HT-29 (cell line): ENCODE results near the gene EPG5. TPM values are rescaled to one million over a fixed set of nuclear protein-coding genes. Genes with fewer than 3 reads are reported as not detected.
"Not testable (repeated sequence)": the region's sequence is repeated elsewhere in the genome, so short reads cannot be mapped to it uniquely, and the experiment has no call there.

Experiments
- DNase-seq: peaks from one replicate; pipeline ENCODE4 v3.0.0-alpha.2; 2015; ENCODE audit warnings: low spot score
- total RNA-seq: library from RNA; depleted of rRNA; stranded (reverse); fragments of >200 nt; shearing (Covaris generic); gene quantifications from 2 replicates; pipeline ENCODE4 v1.2.3, GENCODE V29; 2014

The EPG5 gene
- total RNA-seq, 1 experiment from 2014 or later, result 6.6 TPM

DNA sequence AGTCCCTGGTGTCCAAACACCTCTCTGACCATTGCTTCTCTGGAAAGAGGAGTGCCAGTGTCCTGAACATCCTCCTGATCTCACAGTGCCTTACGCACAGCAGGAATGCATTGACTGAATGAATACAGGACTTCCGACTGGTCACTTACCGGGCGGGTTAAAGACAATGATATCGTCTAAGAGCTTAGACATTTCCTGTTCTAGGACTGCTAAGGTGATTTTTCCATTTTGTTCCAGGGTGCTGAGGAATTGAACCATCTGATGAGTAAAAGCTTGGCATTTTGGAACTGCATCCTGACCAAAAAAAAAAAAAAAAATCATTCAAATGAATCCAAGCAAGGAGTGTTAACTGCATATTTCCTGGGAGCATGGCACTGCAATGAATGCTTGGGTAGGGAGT lies 101.7 kb downstream of the EPG5 start:
- no peak for DNase-seq

DNA sequence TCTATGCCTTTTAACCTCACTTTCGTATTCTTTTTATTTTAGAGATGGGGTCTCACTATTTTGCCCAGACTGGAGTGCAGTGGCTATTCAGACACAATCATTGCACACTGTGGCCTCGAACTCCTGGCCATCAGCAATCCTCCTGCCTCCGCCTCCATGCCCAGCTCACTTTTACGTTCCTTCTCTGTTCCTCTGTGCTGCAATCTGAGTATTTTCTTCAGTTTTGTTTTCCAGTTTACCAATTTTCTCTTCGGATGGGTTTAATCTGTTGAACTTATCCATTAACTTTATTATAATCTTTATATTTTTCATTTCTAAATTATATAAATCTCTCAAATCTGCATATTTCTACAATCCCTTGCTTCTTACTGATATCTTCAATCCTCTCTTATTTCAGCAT lies 103.0 kb downstream of the EPG5 start:
- no peak for DNase-seq

DNA sequence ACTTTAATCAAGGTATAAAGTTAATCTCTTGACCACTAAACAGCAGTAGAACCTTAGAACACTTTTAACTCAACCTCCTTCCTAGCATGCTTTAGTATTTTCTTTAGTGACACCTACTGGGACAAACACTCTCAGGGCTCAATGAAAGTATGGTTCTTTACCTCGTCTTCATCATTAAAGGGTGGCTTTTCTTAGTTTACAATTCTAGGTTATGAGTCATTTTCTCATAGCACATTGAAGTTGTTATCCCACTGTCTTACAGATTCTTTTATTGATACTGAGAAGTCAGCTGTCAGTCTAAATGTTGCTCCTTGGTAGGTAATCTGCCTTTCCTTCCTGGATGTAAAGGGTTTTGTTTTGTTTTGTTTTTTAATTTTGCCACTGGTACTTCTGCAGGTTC lies 103.7 kb downstream of the EPG5 start:
- DNase-seq, result no peak

DNA sequence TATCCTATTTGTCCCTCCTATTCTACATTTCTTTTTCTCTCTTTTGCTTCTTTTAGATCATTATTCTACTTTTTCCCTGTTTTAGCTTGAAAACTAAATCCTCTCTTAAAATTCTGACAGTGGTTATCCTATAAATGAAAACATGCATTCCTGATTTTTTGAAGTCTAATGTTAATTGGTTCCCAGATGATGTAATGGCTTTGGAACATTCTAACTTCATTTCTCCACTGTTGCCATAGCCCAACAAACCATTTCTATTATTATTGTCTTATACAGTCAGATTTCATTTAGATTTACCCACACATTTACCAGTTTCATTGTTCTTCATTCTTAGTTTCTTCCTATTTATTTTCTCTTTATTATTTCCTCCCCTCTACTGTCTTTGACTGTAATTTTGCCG lies 105.2 kb downstream of the EPG5 start:
- DNase-seq, result no peak

DNA sequence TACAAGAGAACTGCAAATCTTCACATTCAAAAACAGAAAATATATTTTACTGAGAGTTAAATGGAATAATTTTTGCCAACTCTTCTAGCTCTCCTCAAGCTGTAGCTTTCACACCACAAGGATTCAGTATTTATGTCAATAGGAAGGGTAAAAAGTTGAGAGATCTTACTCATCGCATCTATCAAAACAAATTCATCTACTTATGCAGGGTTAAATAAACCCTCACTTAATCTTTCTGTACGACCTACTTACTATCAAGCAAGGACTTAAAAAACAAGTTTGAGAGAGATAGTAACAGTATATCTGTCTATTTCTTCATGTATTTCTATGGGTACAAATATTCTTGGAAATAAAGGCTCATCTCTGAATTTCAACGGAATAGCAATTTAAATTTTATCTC lies 106.2 kb downstream of the EPG5 start:
- DNase-seq, result no peak

DNA sequence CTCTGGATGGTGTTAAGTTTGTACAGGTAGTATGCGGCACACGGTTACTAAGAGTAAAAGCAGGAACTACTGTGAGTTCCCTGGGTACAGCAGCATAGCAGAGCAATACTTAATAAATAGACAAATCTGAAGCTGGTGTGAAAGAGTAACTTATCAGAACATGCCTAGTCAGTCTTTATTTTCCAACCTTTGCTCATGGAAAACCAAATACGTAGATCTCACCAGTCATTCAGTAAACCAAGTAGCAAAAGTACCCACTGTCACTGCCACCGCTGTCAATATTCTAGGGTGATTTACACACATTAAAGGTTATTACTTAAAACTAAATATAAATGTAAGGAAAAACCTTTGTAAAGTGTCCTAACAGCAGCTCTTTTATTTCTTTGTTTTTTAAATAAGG lies 106.6 kb downstream of the EPG5 start:
- DNase-seq, result no peak

DNA sequence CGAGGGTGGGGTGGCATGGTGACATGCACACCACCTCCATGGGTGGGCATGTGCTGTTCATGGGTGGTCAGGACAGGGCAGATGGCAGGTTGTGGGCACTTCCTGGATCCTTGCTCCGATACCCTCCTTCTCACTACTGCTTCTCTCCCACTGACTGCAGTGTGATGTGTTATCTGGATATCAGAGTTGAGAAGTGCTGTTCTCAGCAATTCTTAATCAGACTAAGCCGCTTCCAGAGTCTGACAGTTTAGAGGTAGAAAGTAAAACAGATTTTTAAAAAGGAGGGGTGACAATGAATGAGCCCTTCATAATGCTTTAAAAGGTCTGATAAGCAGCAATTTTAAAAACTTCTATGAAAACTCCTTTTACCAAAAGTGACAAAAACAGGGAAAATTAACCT lies 107.8 kb downstream of the EPG5 start:
- no peak for DNase-seq

DNA sequence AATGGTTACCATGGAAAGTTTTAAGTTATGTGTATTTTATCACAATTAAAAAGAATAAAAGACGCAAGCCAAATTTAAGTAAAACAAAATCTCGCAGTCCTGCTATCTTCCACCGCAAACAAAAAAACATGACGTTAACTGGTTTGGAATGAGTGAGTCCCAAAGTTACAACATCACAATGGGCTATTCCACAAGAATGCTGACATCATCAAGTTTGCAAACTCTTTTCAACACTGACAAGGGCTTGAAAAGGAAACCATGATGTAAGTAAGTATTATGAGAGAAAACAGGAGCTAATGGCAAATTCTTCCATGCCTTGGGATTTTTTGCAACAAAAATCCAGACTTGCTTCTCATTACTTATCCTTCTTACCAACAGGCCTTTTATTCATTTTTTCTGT lies 110.6 kb downstream of the EPG5 start:
- DNase-seq, result no peak

DNA sequence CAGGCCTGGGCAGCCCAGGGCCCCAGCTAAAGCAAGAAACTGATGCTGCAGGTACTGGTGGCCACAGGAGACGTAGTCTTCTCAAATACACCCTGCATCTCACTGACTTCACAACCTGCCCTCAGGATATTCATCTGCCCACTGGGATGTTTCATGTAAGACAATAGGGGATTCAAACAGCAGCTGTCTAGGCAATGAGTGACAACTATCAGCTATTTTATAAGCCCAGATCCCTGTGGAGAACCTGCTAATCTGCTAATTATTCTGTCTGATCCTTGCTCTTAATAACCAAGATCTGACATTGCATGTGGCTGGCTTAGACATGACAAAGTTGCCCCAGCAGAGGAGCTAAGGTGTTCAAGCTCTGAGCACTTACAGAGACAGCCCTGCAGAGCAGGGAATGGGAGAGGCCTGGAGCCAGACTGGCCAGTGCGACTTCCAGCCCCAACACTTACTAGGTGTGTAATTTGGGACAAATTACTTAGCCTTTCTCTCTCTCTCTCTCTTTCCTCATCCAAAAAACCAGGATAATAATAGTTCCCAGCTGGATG lies 113.0 kb downstream of the EPG5 start:
- no peak for DNase-seq

DNA sequence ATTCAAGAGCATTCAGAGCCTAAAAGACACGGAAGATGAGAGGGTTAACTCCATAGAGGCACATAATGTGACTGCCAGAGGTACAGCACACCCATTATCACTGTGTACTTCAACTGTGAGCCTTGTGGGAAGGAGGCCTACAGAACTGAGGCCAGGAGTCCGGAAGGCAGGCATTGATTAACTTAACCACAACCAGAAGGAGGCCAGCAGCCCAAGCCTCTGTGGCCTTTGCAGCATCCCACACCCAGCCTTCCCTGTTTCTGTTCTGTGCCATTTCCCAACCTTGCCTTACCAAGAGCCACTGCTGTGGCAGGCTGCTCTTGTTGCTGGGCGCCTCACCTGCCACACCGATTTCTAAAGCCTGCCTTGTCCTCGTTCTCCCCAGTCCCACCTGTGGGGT lies 114.5 kb downstream of the EPG5 start:
- no peak for DNase-seq

DNA sequence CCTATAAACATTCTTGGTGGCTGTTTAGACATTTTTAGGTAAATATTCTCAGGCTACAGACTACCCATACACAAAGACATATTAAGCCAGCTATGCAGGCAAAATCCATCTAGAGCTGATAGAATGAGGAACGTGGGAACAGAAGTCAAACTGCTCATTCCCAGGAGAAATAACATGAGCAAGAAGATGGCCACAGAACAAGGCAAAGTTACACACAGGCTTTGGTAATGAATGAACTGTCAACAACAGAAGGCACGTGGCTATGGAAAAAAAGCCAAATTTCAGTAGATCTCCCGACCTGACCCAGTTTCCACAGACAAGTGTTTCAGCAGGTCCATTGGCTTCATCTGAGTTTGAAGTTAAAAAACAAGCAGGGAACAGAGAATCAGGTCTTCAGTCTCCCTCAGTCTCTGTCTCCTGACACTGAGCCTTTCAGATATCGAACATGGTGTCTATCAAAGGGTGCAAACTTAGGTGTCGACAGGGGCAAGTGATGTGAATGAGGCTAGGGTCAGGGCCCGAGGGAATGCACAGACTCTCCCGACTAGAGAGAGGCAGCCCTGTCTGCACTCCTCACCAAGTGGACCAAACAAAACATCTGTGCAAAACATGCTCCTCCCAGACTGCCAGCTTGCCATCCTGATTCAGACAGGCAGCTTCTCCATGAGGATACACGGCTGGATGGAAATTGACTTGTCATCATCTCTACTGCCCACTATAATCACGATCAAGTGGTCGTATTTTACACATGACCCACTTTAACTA lies 115.8 kb downstream of the EPG5 start:
- DNase-seq, result no peak

DNA sequence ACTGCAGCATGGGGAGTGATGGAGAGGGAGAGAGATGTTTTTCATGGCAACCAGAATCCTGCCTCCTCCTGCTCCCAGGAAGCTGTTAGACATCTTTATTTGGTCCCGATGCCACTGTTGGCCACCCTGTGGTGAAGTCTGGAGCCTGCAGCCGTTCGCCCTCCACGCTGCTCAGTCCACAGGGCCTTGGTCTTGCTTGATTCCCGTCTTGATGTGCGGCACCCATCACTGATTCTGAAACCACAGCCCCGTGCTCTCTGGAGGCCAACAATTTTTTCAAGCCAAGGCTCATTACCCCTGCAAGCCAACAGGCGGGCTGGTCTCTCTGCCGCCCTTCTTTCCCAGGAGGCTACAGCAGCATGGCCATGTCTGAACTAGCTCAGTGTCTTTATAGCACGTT lies 117.1 kb downstream of the EPG5 start:
- DNase-seq, result no peak

DNA sequence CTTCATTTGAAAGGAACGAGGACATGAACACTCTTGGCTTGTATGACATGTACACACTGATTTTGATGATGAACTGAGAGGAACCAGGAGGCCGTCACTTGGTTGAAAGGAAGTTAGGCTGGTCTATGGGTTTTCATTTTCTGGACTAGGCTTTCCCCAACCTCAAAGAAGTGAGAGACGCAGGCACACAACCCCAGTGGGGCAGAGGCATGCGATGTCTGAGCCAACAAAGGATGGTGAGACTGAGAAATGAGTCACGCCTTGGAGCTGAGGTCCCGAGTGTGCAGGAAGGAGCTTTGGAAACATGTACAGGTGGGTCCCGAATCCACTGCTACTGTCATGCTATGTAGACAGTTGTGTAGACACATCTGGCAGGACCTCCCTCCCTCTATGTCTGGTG lies 117.6 kb downstream of the EPG5 start:
- no peak for DNase-seq

DNA sequence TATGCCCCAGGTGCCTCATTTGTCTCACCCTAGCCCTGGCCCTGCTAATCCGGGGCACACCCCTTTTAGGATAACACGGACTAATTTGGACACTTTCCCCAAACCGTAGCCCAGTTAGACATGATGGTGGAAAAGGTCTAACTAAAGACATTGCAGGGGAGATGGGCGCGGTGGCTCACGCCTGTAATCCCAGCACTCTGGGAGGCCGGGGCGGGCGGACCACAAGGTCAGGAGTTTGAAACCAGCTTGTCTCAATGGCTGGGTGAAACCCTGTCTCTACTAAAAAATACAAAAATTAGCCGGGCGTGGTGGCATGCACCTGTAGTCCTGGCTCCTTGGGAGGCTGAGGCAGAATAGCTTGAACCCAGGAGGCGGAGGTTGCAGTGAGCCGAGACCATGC lies 118.5 kb downstream of the EPG5 start:
- not testable (repeated sequence) for DNase-seq

DNA sequence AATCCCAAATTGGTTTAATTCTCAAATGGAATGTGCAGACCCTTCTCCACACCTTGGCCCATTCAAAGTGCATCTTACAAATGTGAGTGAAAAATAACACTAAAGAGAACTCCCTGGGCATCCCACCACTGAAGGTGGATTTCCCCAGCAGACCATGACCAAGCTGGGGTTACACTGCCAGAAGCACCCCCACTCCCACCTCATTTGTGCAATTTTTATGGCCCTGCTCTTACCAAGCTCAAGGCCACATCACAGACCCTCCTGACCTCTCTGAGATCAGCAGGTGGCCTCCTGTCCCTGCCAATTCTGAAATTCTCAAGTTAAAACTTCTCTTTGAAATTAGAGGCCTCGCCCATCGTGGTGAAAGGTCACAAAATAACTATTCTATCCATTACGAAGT lies 120.0 kb downstream of the EPG5 start:
- no peak for DNase-seq

DNA sequence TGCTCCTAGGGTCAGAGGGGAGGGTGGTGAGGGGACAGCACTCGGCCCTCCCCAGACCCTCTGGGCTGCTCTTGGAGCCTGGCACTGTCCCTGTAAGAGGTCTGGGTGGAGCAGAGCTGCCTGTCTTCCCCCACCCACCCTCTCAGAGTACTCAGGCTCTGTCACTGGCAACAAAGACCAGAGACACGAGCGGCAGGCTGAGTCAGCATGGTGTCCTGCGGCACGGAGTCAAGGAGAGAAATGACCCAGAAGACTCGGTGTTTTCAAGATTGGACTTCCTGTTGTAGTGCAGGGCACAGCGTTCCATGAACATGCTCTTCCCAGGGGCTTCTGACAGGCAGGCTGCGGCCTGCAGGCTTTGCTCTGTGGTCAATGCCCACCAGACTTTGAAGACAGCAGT lies 121.7 kb downstream of the EPG5 start:
- DNase-seq, result no peak

DNA sequence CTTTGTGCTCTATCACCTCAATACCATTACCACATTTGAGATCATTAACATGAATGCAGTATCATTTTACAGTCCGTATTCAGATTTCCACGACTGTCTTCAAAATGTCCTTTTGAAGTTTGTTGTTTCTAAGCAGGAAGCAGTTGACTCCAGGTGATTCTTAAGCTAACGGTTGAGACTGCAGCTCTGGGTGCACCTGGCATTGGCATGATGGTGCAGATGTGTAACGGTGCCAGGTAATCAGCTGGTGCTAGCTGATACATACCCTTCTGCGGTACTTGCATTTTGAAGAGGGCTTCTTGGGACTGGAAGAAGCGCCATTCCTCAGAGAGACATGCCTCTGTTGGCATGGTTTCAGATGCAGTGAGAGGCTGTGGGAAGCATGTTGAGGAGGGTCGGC lies 122.2 kb downstream of the EPG5 start:
- DNase-seq, result no peak

DNA sequence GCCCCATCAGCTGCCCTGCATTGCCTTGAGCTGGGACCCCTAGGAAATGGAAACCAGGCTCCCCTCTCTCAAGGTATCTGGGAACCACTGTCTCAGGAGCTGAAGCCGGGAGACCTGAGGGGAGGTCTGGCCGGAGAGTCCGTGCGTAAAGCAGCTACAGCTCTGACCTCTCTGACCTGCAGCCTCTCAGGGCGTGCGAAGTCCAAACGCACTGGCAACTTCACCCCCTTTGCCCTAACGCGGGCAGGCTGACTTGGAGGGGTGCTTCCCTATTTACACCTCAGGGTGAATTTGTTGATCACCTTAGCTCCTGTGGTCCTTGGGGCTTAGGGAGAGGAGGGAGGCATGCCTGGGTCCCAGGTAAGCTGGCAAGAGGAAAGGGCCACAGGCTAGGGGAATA lies 124.1 kb downstream of the EPG5 start:
- no peak for DNase-seq

DNA sequence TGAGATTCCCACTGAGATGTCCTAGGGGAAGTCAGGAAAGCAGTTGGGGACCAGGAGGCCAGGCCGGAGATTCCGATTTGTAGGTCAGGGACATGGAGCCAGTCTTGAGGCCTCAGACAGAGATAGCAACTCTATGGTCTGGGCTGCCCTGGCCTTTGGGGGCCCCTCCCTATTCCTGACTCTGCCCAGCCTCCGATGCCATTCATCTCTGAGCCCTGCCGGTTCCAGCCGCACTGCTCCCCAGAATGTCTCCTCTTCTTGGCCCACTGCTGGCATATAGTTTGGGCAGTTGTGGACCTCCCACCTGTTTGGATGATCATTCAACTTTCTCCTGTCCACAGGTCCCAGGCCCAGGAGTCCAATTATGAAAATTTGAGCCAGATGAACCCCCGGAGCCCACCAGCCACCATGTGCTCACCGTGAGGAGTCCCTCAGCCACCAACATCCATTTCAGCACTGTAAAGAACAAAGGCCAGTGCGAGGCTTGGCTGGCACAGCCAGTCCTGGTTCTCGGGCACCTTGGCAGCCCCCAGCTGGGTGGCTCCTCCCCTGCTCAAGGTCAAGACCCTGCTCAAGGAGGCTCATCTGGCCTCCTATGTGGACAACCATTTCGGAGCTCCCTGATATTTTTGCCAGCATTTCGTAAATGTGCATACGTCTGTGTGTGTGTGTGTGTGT lies 125.2 kb downstream of the EPG5 start:
- DNase-seq, result no peak

DNA sequence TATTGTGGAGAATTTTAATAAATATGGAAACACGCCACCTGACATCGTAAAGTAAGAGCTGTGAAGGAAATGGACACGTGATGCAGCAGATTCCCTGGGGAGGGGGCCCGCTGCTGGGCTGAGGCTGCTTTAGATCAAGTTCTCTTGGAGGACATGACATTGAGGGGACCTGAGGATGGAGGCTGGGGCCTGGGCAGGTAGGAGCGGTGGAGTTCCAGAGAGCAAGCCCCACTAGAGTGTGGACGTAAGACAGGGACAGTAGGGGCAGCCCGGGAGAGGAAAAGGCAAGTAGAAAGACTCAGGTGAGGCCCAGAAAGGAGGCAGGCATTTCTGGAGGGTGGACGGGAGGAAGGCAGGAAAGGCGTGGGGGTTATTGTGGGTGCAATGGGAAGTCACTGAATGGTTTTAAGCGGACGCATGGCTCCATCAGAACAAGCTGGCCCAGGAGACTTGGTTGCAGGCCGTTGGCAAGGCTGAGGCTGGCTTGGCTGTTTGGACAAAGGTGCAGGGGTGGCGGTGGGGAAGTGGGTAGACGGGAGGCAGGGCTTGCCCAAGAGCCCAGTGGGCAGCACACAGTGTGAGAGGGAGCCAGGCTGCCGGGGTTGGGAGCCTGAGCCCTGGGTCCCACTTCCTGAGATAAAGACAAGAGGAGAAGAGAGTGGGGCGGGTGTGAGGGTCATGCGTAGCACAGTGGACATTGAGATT lies 125.9 kb downstream of the EPG5 start:
- no peak for DNase-seq

DNA sequence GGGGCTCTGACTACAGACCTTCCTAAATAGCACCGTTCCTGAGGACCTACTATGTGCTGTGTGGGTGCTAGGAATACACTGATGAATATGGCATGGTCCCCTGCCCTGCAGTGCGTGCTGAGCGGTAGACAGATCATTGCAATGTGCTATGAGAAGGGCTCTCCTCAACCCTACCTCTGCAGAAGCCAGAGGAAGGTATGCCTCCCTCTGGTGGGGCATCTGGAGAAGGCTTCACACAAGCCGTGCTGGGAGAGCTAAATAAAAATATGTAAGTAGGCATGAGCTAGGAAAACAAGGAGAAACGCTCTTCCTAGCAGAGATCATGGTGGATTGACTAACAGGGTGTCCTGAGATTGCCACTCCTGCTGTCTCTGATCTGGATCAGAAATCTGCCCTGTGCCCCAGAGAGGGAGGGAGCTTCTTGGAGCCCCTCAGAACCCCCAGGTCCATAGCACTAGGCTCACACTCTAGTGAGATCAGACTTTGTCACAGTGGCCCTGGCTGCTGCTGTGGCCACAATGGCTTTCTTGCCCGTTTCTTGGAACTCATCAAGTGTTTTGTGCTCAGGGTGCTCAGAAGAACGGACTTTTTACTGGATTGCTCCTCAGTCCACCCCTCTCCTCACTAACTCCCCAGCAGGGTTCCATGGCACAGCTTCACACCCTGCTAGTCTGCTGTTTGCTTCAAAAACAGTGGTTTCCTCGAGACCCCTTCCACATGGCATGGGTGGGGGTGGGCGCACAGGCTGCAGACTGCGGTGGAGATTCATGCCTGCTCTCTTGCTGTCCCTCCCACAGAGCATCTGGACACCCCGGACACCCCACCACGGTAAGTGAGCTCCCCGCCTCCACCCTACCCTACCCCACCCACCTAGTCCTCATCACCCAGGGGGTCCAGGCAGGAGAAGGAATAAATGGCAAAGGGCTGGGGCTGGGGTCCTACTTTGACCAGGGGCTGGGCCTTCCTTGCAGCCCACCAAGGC lies 127.4 kb downstream of the EPG5 start:
- peak; percentile 76 for DNase-seq
